Stimulated activated CD8-positive, alpha-beta memory T cell treated with anti-CD3 and anti-CD28 coated beads, Interleukin-15, amount 100 ng/mL, for 24 hours (primary cell): Measurements from ENCODE around the gene ARID3C.
"Not testable (repeated sequence)": the region's sequence is repeated elsewhere in the genome, so short reads cannot be mapped to it uniquely, and the experiment has no call there.

Experiments used
- DNase-seq: peaks from one replicate; pipeline ENCODE4 v3.0.0-alpha.2; 2020; ENCODE audit warnings: low read depth

Gene ARID3C

GRCh38 chr9:34652602-34653000, 23.7 kb upstream of the ARID3C start:
- no peak for DNase-seq

DNA sequence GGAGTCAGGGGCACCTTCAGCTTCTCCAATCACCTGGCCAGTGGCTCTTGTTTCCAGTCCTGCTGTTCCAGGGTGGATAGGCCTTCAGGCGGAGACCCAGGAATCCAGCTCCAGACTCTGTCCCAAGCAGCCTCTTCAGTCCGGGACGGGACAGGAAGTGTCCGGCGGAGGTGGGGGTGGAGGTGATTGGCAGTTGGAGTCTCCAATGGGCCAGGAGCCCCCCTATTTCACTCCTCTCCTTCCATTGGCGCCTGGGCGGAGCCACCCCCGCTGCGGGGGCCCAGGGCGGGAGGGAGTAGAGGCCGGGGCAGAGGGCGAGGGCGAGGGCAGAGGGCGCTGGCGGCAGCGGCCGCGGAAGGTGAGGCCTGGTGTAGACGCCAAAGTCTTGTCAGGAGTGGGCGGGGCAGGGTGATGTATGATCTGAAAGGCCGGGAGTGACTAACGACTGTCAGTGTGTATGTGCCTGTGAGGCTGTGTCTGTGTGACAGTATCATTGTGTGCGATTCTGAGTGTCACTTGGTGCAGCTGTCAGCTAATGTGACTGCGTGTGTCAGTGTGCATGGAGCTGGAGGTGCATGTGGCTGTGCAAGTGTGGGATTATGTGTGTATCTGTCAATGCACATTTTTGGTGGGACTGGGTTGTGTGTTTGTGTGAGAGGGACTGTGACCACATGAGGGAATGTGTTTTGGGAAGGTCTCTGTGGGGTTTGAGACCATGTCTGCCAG, 23.2 kb upstream of the ARID3C start, which contains the start of gene IL11RA:
TSS of gene IL11RA (plus strand) at position 310 of the 726 bp plus-strand sequence. CDS start 3,033 bp downstream, outside the sequence.
- no peak for DNase-seq

DNA sequence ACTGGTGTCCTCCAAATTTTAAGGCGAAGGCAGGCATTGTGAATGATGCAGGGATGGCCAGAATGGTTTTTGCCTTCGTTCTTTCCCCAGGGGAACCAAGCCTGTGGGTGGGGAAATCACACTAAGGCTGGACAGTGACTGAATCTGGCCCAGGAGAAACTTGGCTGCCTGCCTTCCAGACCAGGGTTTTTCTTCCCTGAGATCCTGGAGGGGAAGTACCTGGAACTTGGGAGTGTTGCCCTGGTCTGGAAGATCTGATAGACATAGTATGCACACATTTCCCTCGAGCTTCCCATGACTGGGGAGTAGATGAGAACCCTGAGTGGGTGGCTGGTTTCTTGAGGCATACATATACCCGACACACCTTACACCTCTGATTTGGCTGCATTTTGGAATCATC, 22.5 kb upstream of the ARID3C start:
- no peak for DNase-seq

DNA sequence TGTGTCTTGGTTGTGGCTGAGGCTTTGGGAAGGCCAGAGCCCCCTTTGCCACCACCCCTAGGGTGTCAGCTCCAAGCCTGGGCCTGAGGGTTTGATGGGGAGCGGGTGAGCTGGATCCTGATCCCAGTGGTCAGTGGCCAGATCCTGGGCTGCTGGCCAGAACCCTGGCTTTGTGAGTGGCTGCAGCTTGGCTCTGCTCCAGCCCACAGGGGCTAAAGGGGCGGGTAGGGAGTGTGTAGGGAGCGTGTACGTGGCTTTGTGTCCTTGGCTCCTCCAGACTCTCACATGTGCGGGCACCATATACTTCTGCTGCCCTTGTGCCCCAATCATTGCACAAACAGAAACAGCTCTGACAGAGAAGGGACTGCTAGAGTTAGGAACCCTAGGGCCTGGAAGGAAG, 21.9 kb upstream of the ARID3C start:
- DNase-seq: no peak

- DNase-seq: no peak
Measured at GRCh38 chr9:34648673-34649072, 19.8 kb upstream of the ARID3C start.

- no peak for DNase-seq
Measured at GRCh38 chr9:34647651-34648050, 18.8 kb upstream of the ARID3C start.

- no peak for DNase-seq
Measured at GRCh38 chr9:34647084-34647403, 18.2 kb upstream of the ARID3C start.

GRCh38 chr9:34646211-34647083, 17.6 kb upstream of the ARID3C start, which contains the start of gene GALT:
GALT (plus strand) TSS chr9:34646675; CDS start chr9:34646705, 30 bp downstream.
- peak; percentile 89 for DNase-seq

DNA sequence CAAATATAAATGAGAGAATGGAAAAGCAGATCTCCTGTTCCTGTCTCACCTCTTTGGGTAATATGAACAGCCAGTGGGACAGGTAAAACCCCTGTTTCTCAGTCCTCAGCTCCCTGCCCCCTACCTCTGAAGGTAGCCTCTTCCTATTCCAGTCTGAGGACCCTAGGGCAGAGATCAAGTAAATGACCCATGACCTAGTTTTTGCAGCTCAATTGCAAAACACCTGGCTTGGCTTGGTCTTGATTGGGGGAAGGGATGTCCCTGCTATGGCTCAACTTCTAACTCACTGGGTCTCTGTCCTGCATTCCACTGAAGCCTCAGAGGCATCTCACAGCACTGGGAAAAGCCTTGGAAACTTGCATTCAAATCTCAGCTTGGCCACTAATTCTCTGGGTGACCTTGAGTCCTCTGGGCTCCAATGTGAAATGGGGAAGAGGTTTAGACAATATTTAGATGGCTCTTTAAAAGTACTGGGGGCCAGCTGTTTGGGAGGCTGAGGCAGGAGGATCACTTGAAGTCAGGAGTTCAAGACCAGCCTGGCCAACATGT, 16.0 kb upstream of the ARID3C start:
- no peak for DNase-seq

DNA sequence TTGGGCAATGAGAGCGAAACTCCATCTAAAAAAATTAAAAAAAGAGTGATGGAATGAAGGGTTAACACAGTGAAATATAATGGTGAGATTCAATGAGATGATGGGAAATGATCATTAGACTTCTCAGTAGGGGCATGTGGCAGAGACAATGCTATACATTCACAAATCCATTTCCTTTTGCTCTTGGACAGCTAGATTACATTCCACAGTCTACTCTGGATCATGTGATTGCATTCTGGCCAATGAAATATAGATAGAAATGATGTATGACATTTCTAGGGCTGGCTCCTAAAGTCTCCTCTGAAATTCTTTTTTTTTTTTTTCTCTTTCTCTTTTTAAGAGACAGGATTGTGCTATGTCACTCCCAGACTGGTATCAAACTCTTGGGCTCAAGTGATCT, 13.8 kb upstream of the ARID3C start:
- DNase-seq: no peak

GRCh38 chr9:34639322-34639721, 10.5 kb upstream of the ARID3C start:
- not testable (repeated sequence) for DNase-seq

DNA sequence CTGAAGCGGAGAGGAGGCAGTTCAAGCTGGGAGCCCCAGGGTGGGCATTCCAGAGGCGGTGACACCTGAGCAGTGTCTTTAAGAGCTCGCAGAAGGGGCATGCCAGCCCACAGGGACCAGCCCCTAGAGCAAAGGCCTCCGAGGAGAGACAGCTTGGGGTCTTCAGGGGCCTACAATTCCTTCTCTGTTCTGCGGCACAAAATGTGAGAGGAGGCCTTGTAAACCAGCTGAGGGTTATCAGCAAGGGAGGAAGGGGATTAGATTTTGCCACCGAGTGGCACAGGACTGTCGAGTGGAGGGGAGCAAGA, 9.2 kb upstream of the ARID3C start:
- no peak for DNase-seq

DNA sequence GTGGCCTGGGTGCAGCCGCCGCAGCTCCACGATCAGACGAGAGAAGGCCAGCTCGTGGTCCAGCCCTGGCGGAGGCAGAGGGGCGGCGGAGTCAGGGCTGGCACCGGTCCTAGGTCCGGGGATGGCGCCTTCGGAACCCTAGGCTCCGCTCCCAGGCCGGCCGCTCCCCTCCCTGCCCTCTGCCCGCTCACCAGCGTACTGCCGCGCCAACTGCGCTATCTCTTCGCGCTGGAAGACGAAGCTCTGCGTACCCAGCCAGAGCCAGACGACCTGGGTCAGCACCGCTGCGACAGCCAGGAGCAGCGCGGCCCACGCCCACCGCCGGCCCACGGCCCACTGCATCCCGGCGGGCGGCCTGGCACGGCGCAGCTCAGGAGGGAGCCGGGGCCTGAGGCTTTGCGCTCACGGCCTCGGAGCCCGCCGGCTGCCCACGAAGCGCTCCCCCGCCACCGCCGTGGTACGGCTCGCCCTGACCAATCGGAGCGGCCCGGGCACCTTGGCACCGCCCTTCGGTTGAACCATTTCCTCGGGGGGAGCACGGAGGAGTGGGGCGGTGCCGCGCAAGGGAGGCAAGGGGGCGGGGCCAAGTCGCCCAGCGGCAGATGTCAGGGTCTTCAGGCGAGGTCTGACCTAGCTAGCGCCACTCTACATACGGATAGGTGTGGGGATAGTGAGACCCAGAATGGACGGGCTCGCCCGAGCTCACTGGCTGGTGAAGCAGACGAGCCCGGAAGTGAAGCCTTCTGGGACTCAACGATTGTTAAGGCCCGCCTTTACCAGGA, 8.7 kb upstream of the ARID3C start, which contains the start of gene SIGMAR1:
TSS of gene SIGMAR1 (minus strand) at position 432 of the 782 bp plus-strand sequence. CDS start at position 342, 90 bp downstream.
- DNase-seq: peak; percentile 74

DNA sequence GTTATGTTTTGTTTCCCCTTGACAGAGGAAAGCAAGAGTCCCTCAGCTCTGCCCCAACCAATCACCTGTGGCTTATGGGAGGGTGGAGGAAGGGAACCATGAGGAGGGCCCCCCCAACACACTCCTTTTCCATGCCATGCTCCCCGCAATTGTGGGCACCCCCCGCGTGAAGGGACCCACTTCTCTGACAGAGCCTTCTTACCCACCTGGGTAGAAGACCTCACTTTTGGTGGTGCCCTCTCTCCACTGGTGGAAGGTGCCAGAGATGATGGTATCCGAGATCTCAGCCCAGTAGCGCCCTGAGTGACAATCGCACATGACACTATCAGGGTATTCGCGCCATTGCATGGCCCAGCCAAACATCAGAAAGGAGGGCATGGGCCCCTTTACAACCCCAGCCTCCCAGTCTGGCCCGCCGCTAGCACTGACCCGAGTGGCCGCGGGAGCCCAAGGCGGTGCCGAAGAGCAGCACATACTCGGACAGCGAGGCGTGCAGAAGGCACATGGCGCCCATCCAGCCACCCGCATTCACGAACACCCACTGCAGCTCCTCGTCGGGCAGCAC, 8.0 kb upstream of the ARID3C start:
- DNase-seq: no peak

DNA sequence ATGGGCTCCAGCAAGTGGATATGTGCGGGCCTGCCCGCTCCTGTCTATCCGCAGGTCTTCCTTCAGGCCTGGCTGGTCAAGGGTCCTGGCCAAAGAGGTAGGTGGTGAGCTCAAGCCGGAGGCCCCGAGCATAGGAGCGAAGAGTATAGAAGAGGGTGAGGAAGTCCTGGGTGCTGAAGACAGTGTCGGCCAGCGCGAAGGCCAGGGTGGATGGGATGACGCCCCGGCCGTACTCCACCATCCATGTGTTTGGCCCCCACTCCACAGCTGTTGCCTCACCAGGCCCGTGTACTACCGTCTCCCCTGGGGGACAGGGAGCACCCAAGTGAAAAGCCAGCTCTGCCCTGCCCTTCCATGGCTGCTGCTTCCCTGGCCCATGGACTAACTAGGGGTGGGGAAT, 6.7 kb upstream of the ARID3C start:
- DNase-seq: no peak

DNA sequence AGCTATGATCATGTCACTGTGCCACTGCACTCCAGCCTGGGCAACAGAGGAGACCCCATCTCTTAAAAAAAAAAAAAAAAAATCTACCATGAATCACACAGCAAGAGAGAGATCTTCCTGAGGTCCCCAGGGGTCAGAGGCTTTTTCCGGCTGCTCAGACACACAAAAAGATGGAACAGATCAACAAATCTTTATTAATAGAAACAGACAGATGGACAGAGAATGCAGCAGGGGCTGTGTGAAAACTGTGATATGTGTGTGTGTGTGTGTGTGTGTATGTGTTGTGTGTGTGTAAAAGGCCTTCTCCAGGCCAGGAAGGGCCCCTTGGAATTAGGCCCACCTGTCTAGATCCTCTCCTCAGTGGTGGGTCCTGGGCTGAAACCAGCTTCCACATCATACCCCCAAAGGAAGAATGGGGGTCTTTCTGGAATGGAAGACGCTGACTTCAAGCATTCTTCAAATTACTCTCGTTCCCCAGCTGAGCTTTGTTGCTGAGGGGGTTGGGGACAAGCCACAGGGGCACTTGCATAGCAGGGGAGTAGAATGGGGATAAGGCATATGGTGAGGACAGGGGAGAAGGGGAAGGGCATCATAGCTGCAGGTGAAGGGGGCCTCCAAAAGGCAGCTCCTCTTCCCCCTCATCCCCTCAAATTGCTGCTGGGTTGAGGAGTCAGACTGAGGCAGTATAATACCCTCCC, 5.8 kb upstream of the ARID3C start:
- DNase-seq: no peak

DNA sequence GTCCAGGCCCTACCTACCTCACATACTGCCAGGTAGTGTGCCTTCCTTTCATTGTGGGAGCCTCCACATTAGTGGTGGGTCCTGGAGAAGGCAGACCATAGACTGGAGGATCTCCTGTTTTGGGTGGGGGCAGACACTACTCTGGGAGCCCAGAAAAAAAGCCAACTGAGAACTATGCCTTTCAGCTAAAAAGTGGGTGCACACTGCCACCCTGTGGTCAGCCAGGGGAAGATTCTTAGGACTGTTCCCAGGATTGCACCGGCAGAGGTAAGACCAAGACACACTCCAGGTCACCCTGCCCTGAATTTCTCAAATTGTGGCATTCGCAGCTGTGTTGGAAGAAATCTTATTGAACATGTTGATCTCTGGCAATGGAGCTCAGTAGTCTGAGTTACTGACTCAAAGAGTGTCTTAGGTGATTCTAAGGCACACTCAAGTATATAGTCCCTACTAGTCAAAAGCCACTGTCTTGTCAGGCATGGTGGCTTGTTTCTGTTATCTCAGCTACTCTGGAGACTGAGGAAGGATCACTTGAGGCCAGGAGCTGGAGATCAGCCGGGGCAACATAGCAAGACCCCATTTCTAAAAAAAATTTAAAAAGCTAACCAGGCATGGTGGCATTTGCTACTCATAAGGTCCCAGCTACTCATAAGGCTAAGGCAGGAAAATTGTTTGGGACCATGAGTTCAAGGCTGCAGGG, 5.1 kb upstream of the ARID3C start:
- DNase-seq: peak; percentile 32

GRCh38 chr9:34633166-34633565, 4.3 kb upstream of the ARID3C start:
- DNase-seq: no peak

GRCh38 chr9:34630402-34631154, 1.7 kb upstream of the ARID3C start:
- no peak for DNase-seq

GRCh38 chr9:34629491-34629808, 584 bp upstream of the ARID3C start:
- DNase-seq: no peak
